IPS-NIHi7 (cell line): ENCODE data around the gene HSPB7.
"Not testable (repeated sequence)": the region's sequence is repeated elsewhere in the genome, so short reads cannot be mapped to it uniquely, and the experiment has no call there.

ENCODE experiments used
- DNase-seq: peaks from one replicate; pipeline ENCODE4 v3.0.0; 2012; ENCODE audit warnings: mixed read lengths; ENCODE audit errors: extremely low spot score

The HSPB7 gene

GRCh38 chr1:16050328-16050727 is 32.5 kb upstream of the HSPB7 start:
- DNase-seq, result no peak

DNA sequence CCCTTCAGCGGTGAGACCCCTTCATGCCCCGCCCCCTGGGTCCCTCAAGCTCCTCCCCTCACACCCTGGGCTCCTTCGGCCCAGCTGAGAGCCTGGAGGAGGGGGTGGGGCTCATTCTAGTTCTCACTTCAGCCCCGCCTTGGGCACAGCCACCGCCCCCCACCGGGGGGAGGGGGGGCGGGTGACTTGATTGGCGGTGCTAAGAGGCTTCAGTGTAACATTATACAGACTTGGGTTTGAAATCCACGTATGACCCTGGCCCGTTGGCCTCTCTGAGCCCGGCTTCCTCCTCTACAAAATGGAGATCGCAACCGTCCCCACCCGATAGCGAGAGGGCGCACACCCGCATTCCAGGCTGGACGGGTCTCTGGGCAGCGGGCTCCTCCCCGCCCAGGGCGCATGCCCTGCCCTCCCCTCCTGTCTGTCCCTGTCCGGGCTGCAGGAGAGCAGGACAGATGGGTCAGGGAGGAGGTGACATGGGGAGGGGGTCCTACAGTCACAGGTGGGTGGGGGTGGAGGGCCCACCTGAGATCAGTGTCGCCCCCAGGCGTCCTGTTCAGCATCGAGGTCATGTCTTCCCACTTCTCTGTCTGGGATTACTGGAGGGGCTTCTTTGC is 30.8 kb upstream of the HSPB7 start:
- DNase-seq, result peak; percentile 79

GRCh38 chr1:16047791-16048475 is 30.1 kb upstream of the HSPB7 start:
- DNase-seq, result no peak

DNA sequence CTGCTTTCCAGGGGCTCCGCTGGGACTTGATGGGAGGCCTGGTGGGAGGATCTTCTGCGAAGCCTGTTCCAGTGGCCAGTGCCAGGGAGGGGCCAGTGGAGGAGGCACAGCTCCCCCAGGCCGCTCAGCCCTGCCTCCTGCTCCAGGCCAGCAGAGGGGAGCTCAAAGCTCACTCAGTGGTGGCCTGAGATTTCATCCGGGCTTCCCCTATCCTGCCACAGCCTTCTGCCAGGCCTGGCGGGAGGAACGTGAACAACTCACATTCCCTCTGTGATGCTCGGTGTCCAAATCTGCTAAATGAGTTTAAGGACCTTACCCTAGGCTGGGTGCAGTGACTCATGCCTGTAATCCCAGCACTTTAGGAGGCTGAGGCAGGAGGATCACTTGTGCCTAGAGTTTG is 29.0 kb upstream of the HSPB7 start:
- no peak for DNase-seq

DNA sequence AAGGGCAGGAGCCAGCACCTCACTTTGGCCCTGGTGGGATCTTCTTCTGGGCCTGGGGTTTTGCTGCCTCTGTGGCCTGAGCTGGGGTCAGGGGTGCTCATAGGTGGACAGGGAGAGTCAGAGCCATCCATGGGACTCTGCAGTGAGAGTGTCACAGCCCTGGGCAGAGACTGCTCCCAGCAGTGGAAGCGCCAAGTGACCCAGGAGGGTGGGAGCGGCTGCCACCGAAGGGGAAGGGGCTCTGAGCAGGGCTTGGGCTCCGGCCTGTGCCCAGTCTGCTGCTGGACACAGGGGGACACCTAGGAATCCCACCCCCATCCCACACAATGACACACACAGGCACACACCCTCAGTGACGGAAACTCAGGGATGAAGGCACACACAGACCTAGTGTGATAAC is 26.1 kb upstream of the HSPB7 start:
- no peak for DNase-seq

DNA sequence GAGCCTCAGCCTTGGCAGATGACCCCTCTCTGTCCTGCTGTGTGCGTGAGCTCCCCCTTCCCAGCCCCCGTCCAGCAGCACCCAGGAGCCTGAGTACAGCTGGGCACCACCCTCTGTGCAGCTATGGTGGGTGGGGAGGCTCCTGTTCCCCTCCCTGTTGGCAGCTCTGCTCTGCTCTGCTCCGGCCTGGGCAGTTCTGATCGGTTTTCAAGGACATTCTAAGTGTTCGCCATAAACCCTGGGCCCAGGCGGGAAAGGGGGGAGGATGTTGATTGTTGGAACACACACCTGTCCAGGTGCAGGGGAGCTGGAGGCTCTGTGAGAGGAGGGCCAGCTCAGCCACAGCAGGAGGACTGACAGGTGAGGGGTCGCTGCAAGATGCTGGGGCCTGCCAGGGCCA is 25.7 kb upstream of the HSPB7 start, which contains the start of gene CLCNKB:
CLCNKB (plus strand) TSS at position 262 of the 400 bp plus-strand sequence. CDS start 711 bp downstream, outside the sequence.
- no peak for DNase-seq

DNA sequence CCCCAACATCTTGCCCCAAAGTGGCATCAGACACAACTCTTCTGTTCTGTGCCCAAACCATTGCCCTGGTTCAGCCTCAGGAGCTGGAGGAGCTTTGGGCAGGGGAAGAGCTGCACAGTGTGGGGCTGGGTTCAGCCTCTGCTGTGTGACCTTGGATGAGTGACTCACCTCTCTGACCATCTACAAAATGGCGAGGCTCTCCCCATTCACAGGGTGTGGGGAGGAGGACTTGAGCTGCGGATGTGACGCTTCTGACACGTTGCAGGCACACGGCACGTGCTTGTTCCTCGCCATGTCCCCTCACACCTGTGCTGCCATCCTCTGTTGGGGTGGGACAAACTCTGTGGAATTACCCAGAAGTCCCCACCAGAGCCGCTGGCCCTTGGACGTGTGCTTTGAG is 24.8 kb upstream of the HSPB7 start:
- DNase-seq, result not testable (repeated sequence)

DNA sequence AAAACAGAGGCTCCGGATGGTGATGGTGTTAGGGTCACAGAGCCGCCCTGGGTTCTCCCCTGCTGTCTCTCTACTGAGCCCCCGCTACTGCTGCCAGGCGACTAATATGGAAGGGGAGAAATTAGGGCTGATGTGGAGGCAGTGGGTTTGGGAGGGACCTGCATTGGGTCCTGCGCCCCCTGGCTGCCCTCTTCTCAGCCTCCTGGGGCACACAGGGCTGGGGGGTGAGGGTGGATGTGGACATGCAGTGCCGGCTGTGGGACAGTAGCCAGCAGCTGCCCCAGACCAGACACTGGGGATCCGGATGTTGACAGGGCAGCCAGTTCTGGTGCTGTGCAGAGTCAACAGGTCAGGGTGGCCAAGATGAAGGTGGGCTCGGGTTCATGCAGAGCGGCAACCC is 24.3 kb upstream of the HSPB7 start:
- no peak for DNase-seq

- DNase-seq, result no peak
Observed at GRCh38 chr1:16041200-16041599, 23.4 kb upstream of the HSPB7 start.

- not testable (repeated sequence) for DNase-seq
Observed at GRCh38 chr1:16039871-16040270, 22.0 kb upstream of the HSPB7 start.

DNA sequence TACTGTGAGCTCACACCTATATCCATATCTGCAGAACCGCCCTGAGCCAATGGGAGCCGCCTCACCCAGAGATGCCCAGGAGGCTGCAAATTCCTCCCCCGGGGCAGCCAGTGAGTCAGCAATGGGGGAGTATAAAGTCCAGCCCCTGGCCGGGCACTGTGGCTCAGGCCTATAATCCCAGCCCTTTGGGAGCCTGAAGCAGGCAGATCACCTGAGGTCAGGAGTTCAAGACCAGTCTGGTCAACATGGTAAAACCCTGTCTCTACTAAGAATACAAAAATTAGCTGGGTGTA is 20.7 kb upstream of the HSPB7 start:
- no peak for DNase-seq

DNA sequence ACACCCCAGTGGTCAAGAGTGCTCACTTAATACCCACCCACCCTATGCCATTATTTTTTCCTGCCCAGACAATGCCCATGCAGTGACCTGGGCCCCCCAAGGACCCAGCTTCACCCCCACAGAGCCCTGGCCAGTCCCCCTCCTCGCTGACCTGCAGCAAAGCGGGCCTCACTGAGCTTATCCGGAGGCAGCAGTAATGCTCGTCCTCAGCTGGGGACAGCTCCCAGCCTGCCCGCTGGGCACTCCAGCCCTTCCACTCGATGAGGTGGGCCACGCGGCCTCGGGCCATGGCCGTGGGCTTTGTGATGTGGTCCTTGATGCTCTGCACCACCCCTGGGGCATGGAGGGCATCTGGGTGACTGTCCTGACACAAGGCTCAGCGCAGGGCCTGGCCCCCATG is 18.6 kb upstream of the HSPB7 start:
- DNase-seq, result not testable (repeated sequence)

DNA sequence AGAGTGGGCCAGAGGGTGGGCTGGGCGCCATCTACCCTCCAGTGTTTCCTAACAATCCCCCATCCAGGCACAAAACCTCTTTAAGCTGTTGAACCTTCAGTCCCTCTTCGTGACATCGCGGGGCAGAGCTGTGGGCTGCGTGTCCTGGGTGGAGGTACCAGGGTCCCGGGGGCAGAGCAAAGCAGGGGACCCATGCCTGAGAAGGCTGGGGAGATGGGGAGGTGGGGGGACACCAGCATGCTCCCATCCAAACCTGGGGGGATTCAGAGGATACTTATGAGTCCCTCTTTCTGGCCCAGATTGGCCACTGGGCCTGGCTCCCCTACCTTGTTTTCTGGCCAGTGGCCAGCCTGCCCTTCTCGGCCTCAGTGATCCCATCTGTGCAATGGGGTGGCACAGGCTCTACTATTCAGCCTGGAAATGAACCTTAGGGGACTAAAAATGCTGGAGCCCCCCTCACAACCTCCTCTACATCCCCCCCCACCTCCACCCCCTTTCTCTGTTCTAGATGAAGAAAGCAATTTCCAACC is 15.3 kb upstream of the HSPB7 start:
- not testable (repeated sequence) for DNase-seq

DNA sequence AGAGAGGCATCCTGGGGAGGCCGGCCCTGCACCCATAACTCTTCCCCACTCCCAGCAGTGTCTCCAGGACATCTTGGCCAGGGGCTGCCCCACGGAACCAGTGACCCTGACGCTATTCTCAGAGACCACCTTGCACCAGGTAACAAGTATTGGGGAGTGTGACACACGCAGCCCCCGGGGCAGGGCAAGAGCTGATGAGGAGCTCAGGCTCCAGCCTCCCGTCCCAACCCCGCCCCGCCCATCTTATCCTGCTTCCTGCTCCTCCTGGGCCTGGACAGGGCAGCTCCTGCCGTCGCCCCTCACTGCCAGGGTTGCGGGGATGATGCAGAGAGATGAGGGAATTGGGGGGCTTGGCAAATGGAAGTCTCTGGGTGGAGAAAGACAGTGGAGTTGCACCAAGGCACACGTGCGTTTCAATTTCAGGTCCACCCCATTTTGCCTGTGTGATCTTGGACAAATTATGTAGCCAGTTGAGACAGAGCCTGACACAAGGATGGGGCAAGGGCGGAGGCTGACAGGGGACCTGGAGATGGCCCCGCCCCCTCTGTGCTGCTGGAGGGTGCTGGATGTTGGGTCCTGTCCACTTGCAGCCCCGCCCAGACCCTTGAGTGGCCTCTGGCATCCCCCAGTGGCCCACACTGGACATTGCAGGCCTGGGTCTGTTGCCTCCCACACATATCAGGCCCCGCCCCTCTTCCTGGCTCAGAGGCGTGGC is 14.7 kb upstream of the HSPB7 start:
- DNase-seq, result peak; percentile 97

DNA sequence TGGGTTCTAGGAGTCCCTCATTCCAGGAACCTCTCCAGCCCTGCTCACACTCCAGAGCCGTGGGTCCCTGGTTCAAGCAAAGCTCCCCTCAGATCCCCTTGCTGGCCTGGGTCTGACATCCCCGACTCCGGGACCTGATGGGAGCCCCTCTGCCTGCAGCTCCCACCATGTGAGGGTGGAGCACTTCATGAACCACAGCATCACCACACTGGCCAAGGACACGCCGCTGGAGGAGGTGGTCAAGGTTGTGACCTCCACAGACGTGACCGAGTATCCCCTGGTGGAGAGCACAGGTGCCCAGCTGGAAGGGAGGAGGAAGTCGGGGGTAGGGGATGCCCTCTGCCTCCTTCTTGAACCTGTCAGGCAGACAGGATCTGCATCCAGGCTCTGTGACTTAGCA is 13.7 kb upstream of the HSPB7 start:
- no peak for DNase-seq

DNA sequence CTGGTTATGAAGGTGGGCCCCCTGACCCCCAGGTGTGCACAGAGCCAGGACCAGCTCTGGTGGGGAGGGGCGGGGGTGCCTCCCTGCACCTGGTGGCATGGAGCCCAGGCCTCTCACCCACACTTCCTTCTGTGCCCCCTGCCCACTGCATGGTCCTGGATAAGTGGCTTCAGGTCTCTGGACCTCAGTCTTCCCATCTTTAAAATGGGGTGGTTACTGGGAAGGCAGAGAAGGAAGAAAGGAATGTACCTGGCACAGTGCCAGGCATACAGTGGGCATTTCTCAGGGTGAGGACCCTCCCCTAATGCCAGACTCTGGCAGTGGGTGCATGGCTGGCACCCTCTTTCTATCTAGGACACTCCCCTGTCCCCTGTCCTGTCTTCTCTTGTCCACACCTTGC is 11.4 kb upstream of the HSPB7 start:
- no peak for DNase-seq

- DNase-seq, result not testable (repeated sequence)
Observed at GRCh38 chr1:16029003-16029268, 11.1 kb upstream of the HSPB7 start.

DNA sequence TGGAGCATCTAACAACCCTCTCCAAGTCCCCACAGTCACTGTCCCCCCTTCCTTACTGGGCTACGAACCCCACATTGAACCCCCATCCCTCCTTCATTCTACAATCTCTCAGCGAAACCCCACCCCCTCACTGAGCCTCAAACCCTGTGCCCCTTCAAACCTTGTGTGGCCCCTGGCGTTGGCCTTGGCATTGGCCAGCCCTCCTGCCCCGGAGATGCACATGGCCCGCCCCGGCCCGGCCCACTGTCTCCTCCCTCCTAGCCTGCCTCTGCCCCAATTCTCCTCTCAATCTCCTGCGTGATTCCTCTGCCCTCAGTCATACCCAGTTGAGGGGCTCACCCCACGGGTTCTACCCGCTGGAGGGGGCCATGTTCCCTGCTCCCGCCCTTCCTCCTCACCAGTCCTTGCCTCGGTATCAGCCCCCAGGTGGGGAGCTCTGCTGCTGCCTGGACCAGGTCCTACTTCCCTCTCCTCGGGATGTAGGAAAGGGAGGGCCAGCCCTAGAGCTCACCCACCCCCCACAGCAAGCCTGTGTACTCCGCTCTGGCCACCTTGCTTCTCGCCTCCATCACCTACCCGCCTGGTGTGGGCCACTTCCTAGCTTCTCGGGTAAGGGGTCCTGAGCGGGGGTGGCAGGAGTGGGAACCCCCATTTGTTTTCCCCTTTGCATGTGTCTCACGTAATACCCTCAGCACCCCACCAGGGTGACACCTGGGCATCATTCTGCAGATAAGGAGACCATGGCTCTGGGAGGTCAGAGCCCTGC is 10.6 kb upstream of the HSPB7 start:
- DNase-seq, result no peak

GRCh38 chr1:16026723-16027484 is 9.1 kb upstream of the HSPB7 start:
- DNase-seq, result peak; percentile 84

DNA sequence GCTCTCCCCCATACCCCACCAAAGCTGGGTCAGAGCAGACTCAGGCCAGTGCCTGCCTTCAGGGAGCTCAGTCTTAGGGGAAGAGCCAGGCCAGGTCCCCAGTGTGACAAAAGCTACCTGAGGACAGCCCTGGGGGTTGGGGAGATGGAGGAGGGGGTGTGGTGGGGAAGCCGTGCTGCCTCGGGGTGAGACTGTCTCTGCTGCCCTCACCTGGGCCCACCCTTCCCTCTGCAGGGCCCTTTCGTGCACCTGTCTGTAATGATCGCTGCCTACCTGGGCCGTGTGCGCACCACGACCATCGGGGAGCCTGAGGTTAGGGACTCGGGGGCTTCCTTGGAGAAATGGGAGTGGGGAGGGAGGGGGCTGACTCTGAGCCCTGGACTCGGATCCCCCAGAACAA is 8.5 kb upstream of the HSPB7 start:
- DNase-seq, result peak; percentile 58

- DNase-seq, result no peak
Observed at GRCh38 chr1:16023050-16023653, 5.3 kb upstream of the HSPB7 start.
